GM12878 (cell line): ENCODE measurements around the gene SLC35F2. TPM values are rescaled to one million over a fixed set of nuclear protein-coding genes. Genes with fewer than 3 reads are reported as not detected.

Experiments used
- BACH1 ChIP-seq: fragments of 450-650 bp; IDR thresholded peaks from 2 replicates; pipeline ENCODE4 v1.6.1; 2017; ENCODE audit warnings: mild to moderate bottlenecking, borderline replicate concordance
- BRCA1 ChIP-seq: IDR thresholded peaks from 2 replicates; pipeline ENCODE4 v1.6.1; 2011; ENCODE audit warnings: low read depth, low read length, improper control_type of control experiment
- CHD1 ChIP-seq: IDR thresholded peaks from 2 replicates; pipeline ENCODE4 v1.6.1; 2012; ENCODE audit warnings: low read depth, low read length, improper control_type of control experiment
- E2F4 ChIP-seq: IDR thresholded peaks from 2 replicates; pipeline ENCODE4 v1.6.1; 2012; ENCODE audit warnings: low read depth, low read length, improper control_type of control experiment
- EED ChIP-seq: sonication (generic); IDR thresholded peaks from 2 replicates; pipeline ENCODE4 v1.6.1; 2016; ENCODE audit warnings: antibody characterized with exemption, low read depth
- EZH2 ChIP-seq: IDR thresholded peaks from 2 replicates; pipeline ENCODE4 v1.6.1; 2012; ENCODE audit warnings: low read depth, mild to moderate bottlenecking, control low read depth, inconsistent platforms, low read length, borderline replicate concordance; ENCODE audit not compliant: control insufficient read depth
- FOXK2 ChIP-seq: fragments of 450-650 bp; IDR thresholded peaks from 2 replicates; pipeline ENCODE4 v1.6.1; 2017; ENCODE audit warnings: mild to moderate bottlenecking, moderate library complexity
- FOXM1 ChIP-seq: IDR thresholded peaks from 2 replicates; pipeline ENCODE4 v1.6.1; 2012; ENCODE audit warnings: low read depth, mild to moderate bottlenecking, inconsistent platforms, low read length, moderate library complexity
- JUNB ChIP-seq: IDR thresholded peaks from 2 replicates; pipeline ENCODE4 v1.6.1; 2016; ENCODE audit warnings: antibody characterized with exemption, mild to moderate bottlenecking
- NBN ChIP-seq: fragments of 450-650 bp; IDR thresholded peaks from 2 replicates; pipeline ENCODE4 v1.6.1; 2016
- NFIC ChIP-seq: IDR thresholded peaks from 2 replicates; pipeline ENCODE4 v1.6.1; 2012; ENCODE audit warnings: low read depth, mild to moderate bottlenecking, inconsistent platforms, low read length, moderate library complexity
- NFXL1 ChIP-seq: fragments of 450-650 bp; IDR thresholded peaks from 2 replicates; pipeline ENCODE4 v1.6.1; 2017; ENCODE audit warnings: antibody characterized with exemption, mild to moderate bottlenecking, borderline replicate concordance
- NR2C1 ChIP-seq: fragments of 450-650 bp; IDR thresholded peaks from 2 replicates; pipeline ENCODE4 v1.6.1; 2017; ENCODE audit warnings: antibody characterized with exemption, mild to moderate bottlenecking, moderate library complexity
- POLR2AphosphoS5 ChIP-seq: IDR thresholded peaks from 2 replicates; pipeline ENCODE4 v1.6.1; 2011; ENCODE audit warnings: mild to moderate bottlenecking, low read length, inconsistent platforms
- PRDM15 ChIP-seq: fragments of 450-650 bp; formaldehyde crosslinking; IDR thresholded peaks from 2 replicates; pipeline ENCODE4 v1.4.0; 2020; ENCODE audit warnings: mild to moderate bottlenecking, moderate library complexity
- RUNX3 ChIP-seq: IDR thresholded peaks from 2 replicates; pipeline ENCODE4 v1.6.1; 2012; ENCODE audit warnings: low read length, inconsistent platforms
- SIN3A ChIP-seq: IDR thresholded peaks from 2 replicates; pipeline ENCODE4 v1.6.1; 2012; ENCODE audit warnings: low read depth, low read length, improper control_type of control experiment
- STAT3 ChIP-seq: IDR thresholded peaks from 2 replicates; pipeline ENCODE4 v1.6.1; 2011; ENCODE audit warnings: low read depth, low read length, improper control_type of control experiment
- SUPT20H ChIP-seq: IDR thresholded peaks from 2 replicates; pipeline ENCODE4 v1.6.1; 2011; ENCODE audit warnings: low read depth, mild to moderate bottlenecking, low read length, moderate library complexity, borderline replicate concordance; ENCODE audit not compliant: control insufficient read depth
- YBX1 ChIP-seq: fragments of 450-650 bp; IDR thresholded peaks from 2 replicates; pipeline ENCODE4 v1.6.1; 2016; ENCODE audit warnings: antibody characterized with exemption
- ZNF217 ChIP-seq: fragments of 450-650 bp; IDR thresholded peaks from 2 replicates; pipeline ENCODE4 v1.6.1; 2017; ENCODE audit warnings: antibody characterized with exemption, mild to moderate bottlenecking
- ZNF622 ChIP-seq: fragments of 450-650 bp; IDR thresholded peaks from 2 replicates; pipeline ENCODE4 v1.6.1; 2017; ENCODE audit warnings: mild to moderate bottlenecking, inconsistent platforms
- polyA plus RNA-seq, 11 experiments: library from polyadenylated mRNA; depleted of rRNA in 4 of 11; unstranded in 6 of 11; stranded (reverse) in 5 of 11; fragments of >200 nt; fragmentation: Nextera tagmentation in 4 of 11; fragmentation: Illumina TruSeq in 1 of 11; extraction: Ambion mirVana in 4 of 11; extraction: Trizol in 1 of 11; gene quantifications; 1 replicate in 1 of 11; 2 replicates in 10 of 11; pipeline versions ENCODE4 v1.2.1 to v1.2.3, GENCODE V29; 2011 to 2016; ENCODE audit warnings: inconsistent platforms in 2 of 11, missing spikeins in 2 of 11, low read depth in 1 of 11
- total RNA-seq, 4 experiments: library from RNA; depleted of rRNA in 3 of 4; stranded (reverse); fragments of >200 nt in 3 of 4; fragmentation: Illumina TruSeq in 1 of 4; extraction: Trizol in 1 of 4; gene quantifications; 2 replicates each; pipeline versions ENCODE4 v1.2.1 to v1.2.3, GENCODE V29; 2013 to 2021
- TF ChIP-seq, protein P1 (sequence below): IDR thresholded peaks from 2 replicates; pipeline ENCODE4 v1.6.1; 2012; ENCODE audit warnings: mild to moderate bottlenecking, low read depth, low read length
- TF ChIP-seq, protein P2 (sequence below): IDR thresholded peaks from 2 replicates; pipeline ENCODE4 v1.6.1; 2011; ENCODE audit warnings: low read depth, low read length, improper control_type of control experiment, borderline replicate concordance

SLC35F2 gene
- total and polyA plus RNA-seq, 10 of the 15 experiments (the other 5 are each of a cell fraction or from before 2014, with no cell fraction given): 15.2 to 48.8 (median 40.1) TPM

DNA sequence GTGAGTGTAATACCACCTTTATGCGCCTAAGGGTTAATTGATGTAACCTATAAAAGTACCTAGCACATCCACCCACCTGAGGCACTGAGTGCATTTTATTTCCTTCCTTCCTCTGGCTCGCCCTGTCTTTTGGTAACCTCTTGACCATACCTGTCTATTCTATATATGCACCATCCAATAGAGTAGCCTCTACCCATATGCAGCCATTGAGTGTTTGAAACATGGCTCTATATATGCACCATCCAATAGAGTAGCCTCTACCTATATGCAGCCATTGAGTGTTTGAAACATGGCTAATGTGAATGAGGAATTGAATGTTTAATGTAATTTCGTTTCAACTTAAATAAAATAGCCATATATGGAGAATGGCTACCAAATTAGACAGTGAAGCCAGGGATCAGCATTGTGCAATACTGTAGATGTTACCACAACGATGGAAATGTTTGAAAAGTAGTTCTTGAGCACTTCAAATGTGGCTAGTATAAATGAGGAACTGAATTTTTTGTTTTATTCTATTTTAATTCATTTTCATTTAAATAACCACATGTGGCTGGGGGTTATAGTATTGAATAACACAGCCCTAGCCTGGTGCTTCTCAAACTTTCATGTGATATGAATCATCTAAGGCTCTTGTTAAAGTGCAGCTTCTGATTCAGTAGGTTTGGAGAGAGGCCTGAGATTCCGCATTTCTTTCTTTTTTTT is 33.8 kb downstream of the SLC35F2 start (continued):
- TF ChIP-seq PRDM15 (no peak), FOXM1 (no peak), BRCA1 (no peak), E2F4 (no peak), NBN (no peak), SUPT20H (no peak), NR2C1 (no peak), EZH2 (no peak), POLR2AphosphoS5 (no peak), CHD1 (no peak), EED (no peak), ZNF217 (no peak), YBX1 (no peak), FOXK2 (no peak), ZNF622 (no peak), NFXL1 (no peak), JUNB (peak; percentile 46), SIN3A (no peak), RUNX3 (peak; percentile 76), BACH1 (no peak), NFIC (peak; percentile 49; the same call in 1 of the 2 replicates), STAT3 (no peak)
- TF ChIP-seq, protein P1, sequence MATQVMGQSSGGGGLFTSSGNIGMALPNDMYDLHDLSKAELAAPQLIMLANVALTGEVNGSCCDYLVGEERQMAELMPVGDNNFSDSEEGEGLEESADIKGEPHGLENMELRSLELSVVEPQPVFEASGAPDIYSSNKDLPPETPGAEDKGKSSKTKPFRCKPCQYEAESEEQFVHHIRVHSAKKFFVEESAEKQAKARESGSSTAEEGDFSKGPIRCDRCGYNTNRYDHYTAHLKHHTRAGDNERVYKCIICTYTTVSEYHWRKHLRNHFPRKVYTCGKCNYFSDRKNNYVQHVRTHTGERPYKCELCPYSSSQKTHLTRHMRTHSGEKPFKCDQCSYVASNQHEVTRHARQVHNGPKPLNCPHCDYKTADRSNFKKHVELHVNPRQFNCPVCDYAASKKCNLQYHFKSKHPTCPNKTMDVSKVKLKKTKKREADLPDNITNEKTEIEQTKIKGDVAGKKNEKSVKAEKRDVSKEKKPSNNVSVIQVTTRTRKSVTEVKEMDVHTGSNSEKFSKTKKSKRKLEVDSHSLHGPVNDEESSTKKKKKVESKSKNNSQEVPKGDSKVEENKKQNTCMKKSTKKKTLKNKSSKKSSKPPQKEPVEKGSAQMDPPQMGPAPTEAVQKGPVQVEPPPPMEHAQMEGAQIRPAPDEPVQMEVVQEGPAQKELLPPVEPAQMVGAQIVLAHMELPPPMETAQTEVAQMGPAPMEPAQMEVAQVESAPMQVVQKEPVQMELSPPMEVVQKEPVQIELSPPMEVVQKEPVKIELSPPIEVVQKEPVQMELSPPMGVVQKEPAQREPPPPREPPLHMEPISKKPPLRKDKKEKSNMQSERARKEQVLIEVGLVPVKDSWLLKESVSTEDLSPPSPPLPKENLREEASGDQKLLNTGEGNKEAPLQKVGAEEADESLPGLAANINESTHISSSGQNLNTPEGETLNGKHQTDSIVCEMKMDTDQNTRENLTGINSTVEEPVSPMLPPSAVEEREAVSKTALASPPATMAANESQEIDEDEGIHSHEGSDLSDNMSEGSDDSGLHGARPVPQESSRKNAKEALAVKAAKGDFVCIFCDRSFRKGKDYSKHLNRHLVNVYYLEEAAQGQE: no peak
- TF ChIP-seq, protein P2, sequence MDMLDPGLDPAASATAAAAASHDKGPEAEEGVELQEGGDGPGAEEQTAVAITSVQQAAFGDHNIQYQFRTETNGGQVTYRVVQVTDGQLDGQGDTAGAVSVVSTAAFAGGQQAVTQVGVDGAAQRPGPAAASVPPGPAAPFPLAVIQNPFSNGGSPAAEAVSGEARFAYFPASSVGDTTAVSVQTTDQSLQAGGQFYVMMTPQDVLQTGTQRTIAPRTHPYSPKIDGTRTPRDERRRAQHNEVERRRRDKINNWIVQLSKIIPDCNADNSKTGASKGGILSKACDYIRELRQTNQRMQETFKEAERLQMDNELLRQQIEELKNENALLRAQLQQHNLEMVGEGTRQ: no peak
